Stomach (tissue), 9 donors: Measurements from ENCODE around the gene PRKCE. TPM values are rescaled to one million over a fixed set of nuclear protein-coding genes. Genes with fewer than 3 reads are reported as not detected.
A peak's percentile ranks its signal among the peaks of the same experiment; 100 is the strongest.

Source experiments
- DNase-seq, 2 donors: peaks; one replicate each; pipeline versions ENCODE4 v3.0.0 to v3.0.0-alpha.2; 2013 to 2019
- H3K27ac ChIP-seq, 5 donors: fragments of 200-600 bp in 4 of 5; sonication (generic) in 4 of 5; one replicate each; pipeline ENCODE4 v1.5.1; 2013 to 2019; ENCODE audit warnings: mild to moderate bottlenecking in 1 of 5, moderate library complexity in 1 of 5
- H3K27me3 ChIP-seq, 3 donors: fragments of 200-600 bp; sonication (generic); one replicate each; pipeline ENCODE4 v1.5.1; 2017 to 2019; ENCODE audit warnings: mixed run types in 1 of 3
- H3K36me3 ChIP-seq, 4 donors: fragments of 200-600 bp; sonication (generic); 1 replicate in 3 of 4; 2 replicates in 1 of 4; pipeline ENCODE4 v1.5.1; 2016 to 2019
- H3K4me1 ChIP-seq, 4 donors: fragments of 200-600 bp; sonication (generic); one replicate each; pipeline ENCODE4 v1.5.1; 2016 to 2019
- H3K4me3 ChIP-seq, 4 donors: fragments of 200-600 bp; sonication (generic) in 3 of 4; one replicate each; pipeline ENCODE4 v1.5.1; 2016 to 2019; ENCODE audit warnings: mild to moderate bottlenecking in 1 of 4
- H3K9me3 ChIP-seq, 4 donors: fragments of 200-600 bp; sonication (generic); one replicate each; pipeline ENCODE4 v1.5.1; 2016 to 2019
- CTCF ChIP-seq, 7 experiments: fragments of 450-650 bp in 4 of 7; fragments of 200-600 bp in 3 of 7; sonication (generic) in 3 of 7; IDR thresholded peaks; one replicate each; pipeline ENCODE4 v1.5.1; 2016 to 2019; ENCODE audit warnings: antibody characterized with exemption in 7 of 7, control low read depth in 2 of 7, mild to moderate bottlenecking in 1 of 7
- EP300 ChIP-seq: sonication (generic); formaldehyde crosslinking; IDR thresholded peaks from one replicate; pipeline ENCODE4 v1.6.1; 2017; ENCODE audit warnings: antibody characterized with exemption
- POLR2A ChIP-seq, 4 donors: fragments of 450-650 bp; IDR thresholded peaks; one replicate each; pipeline ENCODE4 v1.6.1; 2016; ENCODE audit warnings: antibody characterized with exemption in 4 of 4, control low read depth in 2 of 4, mild to moderate bottlenecking in 1 of 4, moderate library complexity in 1 of 4
- POLR2AphosphoS5 ChIP-seq, 3 donors: sonication (generic); formaldehyde crosslinking; IDR thresholded peaks; one replicate each; pipeline ENCODE4 v1.6.1; 2016; ENCODE audit warnings: antibody characterized with exemption in 3 of 3
- WGBS, 5 donors: extraction: QIAGEN DNeasy Blood & Tissue Kit in 3 of 5; methylation state at CpG; one replicate each; pipeline versions ENCODE4 v1.1.5 to v1.1.7; 2013 to 2018; 5-methylcytosine and 5-hydroxymethylcytosine counted together
- intact Hi-C: fragments of 100-400 bp; cut with DNase I; formaldehyde crosslinking; loops from one replicate; pipeline ENCODE4 v1.15.1; 2023; ENCODE audit warnings: low total_unique reads
- polyA plus RNA-seq, 3 donors: library from polyadenylated mRNA; stranded (reverse); fragments of 200-250 nt; gene quantifications; one replicate each; pipeline ENCODE4 v1.2.3, GENCODE V29; 2013
- total RNA-seq, 5 donors: library from RNA; depleted of rRNA; stranded (reverse); fragments of >200 nt; gene quantifications; one replicate each; pipeline versions ENCODE4 v1.1.0 to v1.2.3, GENCODE V29; 2014 to 2016
- donor health status: healthy with polysubstance abuse.
- donor health status: Bipolar disorder and iron deficiency.
- donor health status: healthy.

PRKCE gene
- total and polyA plus RNA-seq, 8 donors = 2.0 to 92.0 (median 10.0) TPM

- DNase-seq = no peak
- TF ChIP-seq POLR2AphosphoS5 (IDR thresholded peaks at IDR 0.05) (no peak), CTCF (IDR thresholded peaks at IDR 0.05) (no peak), EP300 (no peak), POLR2A (IDR thresholded peaks at IDR 0.05) (no peak)
- H3K9me3 ChIP-seq = no peaks in the 10 kb centered on the region
- H3K4me3 ChIP-seq = no peak overlapping the region
- H3K27ac ChIP-seq = peak overlapping the region in 2 of 5 donors; percentile 11 to 15
- H3K27me3 ChIP-seq = no peaks in the 10 kb centered on the region
- H3K4me1 ChIP-seq = peaks cover 0 to 35% (median 20%) of the 10 kb centered on the region in 4 donors
- intact Hi-C loops = no loop called here
- H3K36me3 ChIP-seq = no peaks in the 10 kb centered on the region
- WGBS, 5 donors = 66 to 88% (median 80%) methylated on average over 5 of the region's 5 CpGs
These were observed 485.0 kb downstream of the PRKCE start for GRCh38 chr2:46136481-46136880.

- H3K4me1 ChIP-seq = peaks cover 0 to 36% (median 21%) of the 10 kb centered on the region in 4 donors
- no peaks in the 10 kb centered on the region for H3K9me3 ChIP-seq
- H3K36me3 ChIP-seq = no peaks in the 10 kb centered on the region
- H3K27me3 ChIP-seq = no peaks in the 10 kb centered on the region
- WGBS, 5 donors = 91 to 96% (median 93%) methylated on average over 2 of the region's 2 CpGs
- intact Hi-C loops = no loop called here
- TF ChIP-seq POLR2A (IDR thresholded peaks at IDR 0.05) (no peak), EP300 (no peak), CTCF (IDR thresholded peaks at IDR 0.05) (no peak), POLR2AphosphoS5 (IDR thresholded peaks at IDR 0.05) (no peak)
- no peak overlapping the region for H3K4me3 ChIP-seq
- no peak overlapping the region for H3K27ac ChIP-seq
- no peak for DNase-seq
These were observed 485.5 kb downstream of the PRKCE start for GRCh38 chr2:46136953-46137352.

- DNase-seq = peak; percentile 36 to 73
- H3K4me1 ChIP-seq = peaks cover 12 to 20% (median 14%) of the 10 kb centered on the region in 4 donors
- TF ChIP-seq EP300 = no peak
- TF ChIP-seq POLR2A (IDR thresholded peaks at IDR 0.05) = no peak
- no peak for TF ChIP-seq CTCF (IDR thresholded peaks at IDR 0.05)
- no peak for TF ChIP-seq POLR2AphosphoS5 (IDR thresholded peaks at IDR 0.05)
- H3K36me3 ChIP-seq = peaks cover 0 to 27% (median 11%) of the 10 kb centered on the region in 4 donors
- no peaks in the 10 kb centered on the region for H3K27me3 ChIP-seq
- 80 to 94% (median 90%) methylated on average over 5 of the region's 5 CpGs for WGBS, 5 donors
- H3K4me3 ChIP-seq = no peak overlapping the region
- intact Hi-C loops = no loop called here
- peak overlapping the region in 1 of 5 donors; percentile 5 for H3K27ac ChIP-seq
- no peaks in the 10 kb centered on the region for H3K9me3 ChIP-seq
These were observed 491.3 kb downstream of the PRKCE start for GRCh38 chr2:46142546-46143428.

- Histone ChIP-seq H3K27ac (no peak overlapping the region), H3K36me3 (peaks cover 0 to 34% (median 15%) of the 10 kb centered on the region in 4 donors), H3K27me3 (no peaks in the 10 kb centered on the region), H3K4me3 (no peak overlapping the region), H3K9me3 (no peaks in the 10 kb centered on the region), H3K4me1 (peaks cover 12 to 20% (median 14%) of the 10 kb centered on the region in 4 donors)
- no peak for DNase-seq
- no peak for TF ChIP-seq CTCF (IDR thresholded peaks at IDR 0.05)
- TF ChIP-seq POLR2AphosphoS5 (IDR thresholded peaks at IDR 0.05) = no peak
- TF ChIP-seq POLR2A (IDR thresholded peaks at IDR 0.05) = no peak
- TF ChIP-seq EP300 = no peak
- whole genome bisulfite sequencing, 5 donors = 71 to 92% (median 91%) methylated on average over 9 of the region's 9 CpGs
- intact Hi-C loops = no loop called here
These were observed 492.1 kb downstream of the PRKCE start for GRCh38 chr2:46143429-46144132.
